Stimulated activated CD8-positive, alpha-beta memory T cell treated with anti-CD3 and anti-CD28 coated beads, Interleukin-15, amount 100 ng/mL, for 48 hours (primary cell): ENCODE measurements around the gene LTBP2.

Experiments
- DNase-seq, 2 donors: peaks; one replicate each; pipeline ENCODE4 v3.0.0-alpha.2; 2020; ENCODE audit warnings: low read depth in 2 of 2

The LTBP2 gene

DNA sequence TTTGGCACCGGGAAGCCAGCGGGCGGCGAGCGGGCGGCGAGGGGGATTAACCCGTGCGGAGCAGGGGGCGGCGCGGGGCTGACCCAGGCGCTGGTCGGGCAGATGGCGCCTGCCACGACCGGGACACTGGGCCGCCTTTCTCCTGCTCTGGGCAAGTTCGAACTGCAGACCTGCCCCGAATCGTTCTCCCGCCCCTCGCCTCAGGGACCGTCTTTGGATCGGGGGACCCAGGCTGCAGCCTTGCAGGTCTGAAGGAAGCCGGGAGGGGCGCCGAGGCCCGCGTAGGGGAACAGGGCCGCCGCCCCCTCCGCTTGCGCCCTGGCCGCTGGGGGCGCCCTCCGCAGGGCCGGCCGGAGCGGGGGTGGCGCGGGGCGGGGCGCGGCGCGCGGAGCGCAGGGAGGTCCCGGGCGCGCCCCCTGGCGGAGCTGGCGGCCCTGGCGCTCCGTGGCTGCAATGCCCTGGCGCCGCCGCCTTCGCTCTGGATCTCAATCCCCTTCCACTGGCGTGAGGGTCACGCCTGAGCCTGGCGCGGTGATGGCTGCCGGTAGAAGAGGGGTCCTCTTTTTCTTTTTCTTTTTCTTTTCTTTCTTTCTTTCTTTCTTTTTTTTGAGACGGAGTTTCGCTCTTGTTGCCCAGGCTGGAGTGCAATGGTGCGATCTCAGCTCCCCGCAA lies 449 bp upstream of the LTBP2 start:
- peak; percentile 76 to 77 for DNase-seq

GRCh38 chr14:74610866-74611649 lies 979 bp downstream of the LTBP2 start:
- DNase-seq: no peak

GRCh38 chr14:74610199-74610865 lies 1.7 kb downstream of the LTBP2 start:
- DNase-seq: no peak

DNA sequence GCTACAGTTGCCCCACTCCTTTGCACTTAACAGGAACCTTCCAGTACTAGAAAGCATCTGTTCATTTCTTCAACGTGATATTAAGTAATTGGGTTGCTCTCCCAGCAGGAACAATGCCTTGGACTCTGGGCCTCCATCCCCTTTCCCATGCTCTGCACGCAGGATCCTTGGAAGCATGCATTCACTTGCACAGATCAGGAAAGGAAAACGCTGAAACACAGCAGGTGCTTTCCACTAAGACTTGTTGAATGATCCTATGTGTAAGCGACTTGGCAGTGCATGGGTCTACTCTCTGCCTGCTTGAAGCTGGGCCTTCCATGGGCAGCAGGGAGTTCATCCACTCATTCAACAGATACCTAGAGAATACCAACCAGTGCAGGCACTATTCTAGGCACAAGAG lies 2.3 kb downstream of the LTBP2 start:
- DNase-seq: no peak

DNA sequence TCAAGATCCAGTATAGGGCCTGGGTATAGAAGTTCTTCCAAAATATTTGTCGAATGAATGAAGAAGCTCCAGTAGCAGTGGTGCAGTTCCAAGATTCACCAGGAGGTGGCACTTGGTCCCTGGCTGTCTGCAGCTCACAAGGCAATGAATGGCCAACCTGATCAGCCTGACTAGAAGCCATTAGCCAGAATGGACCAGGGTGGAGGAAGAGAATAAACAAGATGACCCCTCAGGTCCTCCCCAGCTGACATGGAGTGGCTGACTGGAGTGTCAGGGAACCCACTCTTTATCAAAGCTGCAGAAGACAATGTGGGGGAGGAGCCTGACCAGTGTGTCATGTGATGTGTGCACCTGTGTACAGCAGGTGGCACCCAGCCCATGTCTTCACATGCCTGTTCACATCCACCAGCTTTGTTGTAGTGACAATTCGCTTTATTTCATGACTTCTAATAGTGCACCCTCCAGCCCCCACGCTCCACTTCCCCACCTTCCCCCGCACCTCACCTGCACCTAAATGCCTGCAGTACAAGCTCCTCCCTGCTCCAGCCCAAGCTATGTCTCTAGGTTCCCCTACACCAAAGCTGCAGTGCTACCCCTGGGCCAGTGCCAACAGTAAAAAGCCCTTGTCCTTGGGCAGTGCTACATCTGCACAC lies 3.0 kb downstream of the LTBP2 start:
- peak; percentile 69 to 71 for DNase-seq

GRCh38 chr14:74606727-74607126 lies 5.3 kb downstream of the LTBP2 start:
- DNase-seq: no peak

GRCh38 chr14:74605531-74606223 lies 6.4 kb downstream of the LTBP2 start:
- no peak for DNase-seq

DNA sequence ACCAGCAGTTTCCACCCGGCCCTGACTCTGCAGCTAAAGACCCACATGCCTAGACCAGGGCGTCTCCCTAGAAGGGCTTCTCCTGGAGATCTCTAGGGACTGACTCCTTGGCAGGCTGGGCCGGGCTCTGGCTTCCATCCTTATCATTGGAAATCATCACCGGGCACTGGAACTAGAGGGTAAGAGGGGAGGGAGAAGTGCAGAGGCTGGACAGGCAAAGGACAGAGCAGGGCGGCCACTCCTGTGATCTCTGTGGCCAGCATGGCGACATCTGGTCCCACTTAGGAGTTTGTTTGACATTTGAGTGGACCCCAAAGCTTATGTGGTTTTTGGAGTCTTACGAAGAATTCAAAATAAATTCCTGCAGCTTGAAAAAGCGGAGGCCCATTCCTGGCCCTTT lies 7.1 kb downstream of the LTBP2 start:
- no peak for DNase-seq

- no peak for DNase-seq
Observed at GRCh38 chr14:74604157-74604556, 7.9 kb downstream of the LTBP2 start.

DNA sequence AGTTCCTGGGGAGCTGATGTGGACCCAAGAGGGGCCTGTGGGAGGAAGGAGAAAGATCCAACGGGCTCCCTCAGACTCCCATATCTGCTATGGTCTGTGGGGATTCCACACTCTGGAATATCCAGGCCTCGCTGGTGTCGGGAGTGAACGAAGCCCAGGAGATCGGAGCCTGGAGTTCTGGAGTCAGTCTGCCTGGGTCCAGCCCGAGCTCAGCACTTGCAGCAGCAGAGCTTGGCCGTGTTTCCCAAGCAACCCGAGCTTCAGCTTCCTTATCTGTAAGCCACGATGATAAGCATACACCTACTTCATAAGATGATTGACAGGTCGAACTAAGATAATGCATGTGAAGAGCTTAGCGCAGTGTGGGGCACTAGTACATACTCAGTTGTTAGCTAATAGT lies 10.1 kb downstream of the LTBP2 start:
- no peak for DNase-seq

DNA sequence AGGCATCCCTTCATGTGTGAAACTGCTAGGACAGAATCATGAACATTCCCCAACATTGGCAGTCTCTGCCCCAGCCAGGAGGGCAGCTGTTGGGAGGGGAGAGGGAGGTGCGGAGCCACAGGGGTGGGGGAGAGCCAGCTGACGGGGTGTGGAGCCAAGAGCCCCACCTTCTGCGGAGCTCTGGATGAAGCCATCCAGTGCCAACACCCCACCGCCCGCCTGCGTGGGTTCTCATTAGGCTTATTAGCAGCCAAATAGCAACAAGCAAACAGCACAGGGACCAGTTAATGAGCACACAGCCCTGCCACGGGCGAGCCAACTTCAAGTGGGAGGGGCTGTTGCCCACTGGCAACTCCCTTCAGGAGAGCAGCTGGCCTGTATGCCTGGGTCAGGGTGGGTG lies 12.1 kb downstream of the LTBP2 start:
- no peak for DNase-seq

DNA sequence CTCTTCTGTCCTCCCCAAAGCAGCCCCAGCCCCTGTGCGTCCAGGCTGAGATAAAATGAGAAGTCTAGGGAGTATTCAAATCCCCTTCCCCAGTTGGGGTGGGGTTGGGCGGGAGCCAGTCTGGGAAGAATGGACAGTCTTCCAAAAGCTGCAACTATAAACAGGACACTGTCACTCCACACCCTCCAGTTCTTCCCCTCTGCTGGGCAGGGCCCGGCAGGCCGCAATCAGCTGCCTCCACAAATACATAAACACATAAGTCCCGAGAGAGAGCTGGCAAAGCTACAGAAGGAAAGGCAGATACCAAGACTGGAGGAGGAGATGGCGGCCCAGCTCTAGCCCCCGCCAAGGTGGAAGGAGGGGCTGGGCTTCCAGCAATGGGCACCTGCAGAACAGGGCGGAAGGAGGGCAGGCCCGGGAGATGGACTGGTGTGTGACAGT lies 12.7 kb downstream of the LTBP2 start:
- no peak for DNase-seq

DNA sequence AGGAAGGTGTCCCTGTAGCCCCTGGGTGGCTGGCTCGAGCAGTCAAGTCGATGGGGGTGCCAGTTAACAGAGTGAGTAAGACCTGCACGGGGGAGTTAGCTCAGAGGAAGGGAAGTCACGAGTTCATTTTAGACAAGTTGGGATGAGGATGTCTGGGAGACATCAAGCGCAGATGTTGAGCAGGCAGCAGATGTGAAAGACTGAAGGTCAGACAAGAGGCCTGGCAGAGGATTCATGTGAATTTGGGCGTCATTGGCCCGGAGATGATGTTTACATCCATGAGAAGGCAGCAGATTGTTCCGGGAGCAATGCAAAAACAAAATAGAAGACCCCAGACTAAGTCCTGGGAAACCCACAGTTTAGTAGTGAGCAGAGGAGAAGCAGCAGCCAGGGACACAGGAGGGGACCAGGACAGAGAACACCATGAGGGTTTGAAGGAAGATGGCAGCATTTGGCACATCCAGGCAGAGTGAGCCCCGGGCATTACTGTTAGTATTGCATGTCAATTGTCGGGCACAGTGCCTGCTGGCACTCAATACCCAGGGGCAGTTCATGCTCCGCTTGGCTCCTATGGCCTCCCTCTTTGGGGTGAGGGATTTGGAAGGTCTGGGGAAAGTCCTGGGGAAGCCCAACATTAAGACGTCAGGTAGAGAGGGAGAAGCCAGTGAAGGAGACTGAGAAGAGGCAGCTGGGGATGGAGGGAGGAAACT lies 15.1 kb downstream of the LTBP2 start:
- no peak for DNase-seq

DNA sequence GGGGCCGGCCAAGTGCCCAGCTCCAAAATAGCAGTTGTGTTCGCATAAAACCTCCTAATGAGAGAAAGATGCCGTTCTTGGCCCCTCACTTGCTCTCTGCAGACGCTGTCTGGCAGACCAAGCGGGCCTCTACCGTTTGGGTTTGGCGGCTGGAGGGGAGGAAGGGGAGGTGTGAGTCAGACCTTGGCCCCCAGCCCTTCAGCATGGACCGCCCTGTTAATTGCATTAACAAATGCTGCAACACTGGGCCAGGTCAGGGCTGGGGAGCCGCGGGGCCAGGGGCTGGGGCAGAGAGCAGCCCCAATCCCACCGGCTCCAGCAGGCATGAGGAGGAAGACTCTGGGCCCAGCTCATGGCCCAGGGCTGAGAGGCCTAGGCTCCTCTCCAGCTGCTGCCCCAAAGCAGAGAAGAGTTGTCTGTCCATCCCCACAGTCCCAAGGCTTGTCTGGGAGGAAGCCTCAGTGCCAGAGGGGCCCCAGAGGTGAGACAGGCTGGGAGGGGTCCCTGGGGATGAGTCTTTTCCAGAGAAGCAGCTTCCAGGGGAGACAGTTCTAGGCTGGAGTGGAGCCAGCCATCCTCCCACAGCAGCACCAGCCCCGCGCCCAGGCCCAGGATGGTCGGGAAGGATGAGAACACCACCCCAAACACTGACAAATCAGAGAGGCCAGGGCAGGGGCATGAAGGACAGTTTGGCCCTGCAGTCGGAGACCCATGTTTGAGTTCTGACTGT lies 16.9 kb downstream of the LTBP2 start:
- no peak for DNase-seq

- DNase-seq: no peak
Observed at GRCh38 chr14:74594606-74595005, 17.4 kb downstream of the LTBP2 start.

GRCh38 chr14:74594029-74594428 lies 18.0 kb downstream of the LTBP2 start:
- DNase-seq: no peak

DNA sequence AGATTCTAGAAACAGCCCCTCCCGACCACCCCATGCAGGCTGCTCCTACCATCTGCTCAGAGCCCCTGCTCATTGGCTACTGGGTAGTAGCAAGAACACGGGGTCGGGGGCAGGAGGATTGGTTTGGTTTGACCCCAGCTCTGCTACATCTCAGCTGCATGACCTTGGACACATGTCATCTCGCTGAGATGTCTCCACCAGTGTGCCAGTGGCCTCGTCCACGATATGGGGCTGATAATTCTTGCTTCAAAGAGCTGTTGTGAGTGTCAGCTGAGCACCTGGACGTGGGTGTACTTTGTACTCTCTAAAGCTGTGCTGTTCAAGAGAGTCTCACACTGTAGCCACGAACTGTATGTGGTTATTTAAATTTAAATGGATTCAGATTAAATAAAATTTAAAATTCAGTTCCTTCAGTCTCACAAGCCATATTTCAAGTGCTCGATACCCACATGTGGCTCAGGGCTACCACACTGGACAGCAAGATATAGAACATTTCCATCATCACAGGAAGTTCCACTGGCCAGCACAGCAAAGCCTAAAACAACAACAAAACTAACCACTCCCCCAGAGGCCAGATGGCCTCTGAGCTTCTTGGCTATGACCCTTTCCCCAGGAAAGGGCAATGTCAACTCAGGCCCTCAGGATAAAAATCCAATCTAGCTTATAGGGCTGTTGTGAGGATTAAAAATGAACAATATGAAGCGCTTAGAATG lies 18.6 kb downstream of the LTBP2 start:
- no peak for DNase-seq

GRCh38 chr14:74592476-74593201 lies 19.4 kb downstream of the LTBP2 start:
- DNase-seq: no peak

DNA sequence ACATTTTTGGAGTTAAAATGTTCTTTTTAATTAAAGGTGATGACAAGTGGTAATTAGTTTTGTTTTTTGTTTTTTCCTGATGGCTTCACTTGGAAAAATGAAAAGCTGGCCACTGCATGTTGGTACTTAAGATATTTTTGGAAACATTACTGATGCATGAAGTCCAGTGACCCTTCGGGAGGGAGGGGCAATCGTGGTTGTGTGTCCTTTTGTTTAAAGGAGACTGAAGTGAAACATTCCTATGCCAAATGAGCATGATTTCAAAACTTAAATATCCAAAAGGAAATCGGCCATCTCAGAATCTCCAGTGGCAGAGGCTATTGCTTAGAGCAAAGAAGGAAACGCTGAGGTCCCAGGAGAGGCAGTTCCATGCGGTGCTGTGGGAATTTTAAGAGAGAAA lies 20.1 kb downstream of the LTBP2 start:
- DNase-seq: no peak
